ENCODE data around the gene MAP4K5.
"Not testable (repeated sequence)": the region's sequence is repeated elsewhere in the genome, so short reads cannot be mapped to it uniquely, and the experiment has no call there.

GRCh38 chr14:50552796-50553195, 20.4 kb upstream of the MAP4K5 start:
- not testable (repeated sequence) for TF ChIP-seq REST (IDR thresholded peaks at IDR 0.05; ENCODE audit: insufficient read depth in 1 of 2, low read depth in 2 of 2, low read length in 1 of 2); POLR2AphosphoS5 (IDR thresholded peaks at IDR 0.05; ENCODE audit: low read depth, low read length)

Data from Panc1 (cell line).